HG02588 (cell line): ENCODE results near the gene RGMA.
"Not testable (repeated sequence)": the region's sequence is repeated elsewhere in the genome, so short reads cannot be mapped to it uniquely, and the experiment has no call there.

ENCODE experiments used
- ATAC-seq: cut with Tn5 transposase; IDR thresholded peaks from one replicate; pipeline ENCODE4 v1.9.1; 2021; ENCODE audit warnings: mild to moderate bottlenecking, moderate library complexity; ENCODE audit not compliant: unreplicated experiment

The RGMA gene

DNA sequence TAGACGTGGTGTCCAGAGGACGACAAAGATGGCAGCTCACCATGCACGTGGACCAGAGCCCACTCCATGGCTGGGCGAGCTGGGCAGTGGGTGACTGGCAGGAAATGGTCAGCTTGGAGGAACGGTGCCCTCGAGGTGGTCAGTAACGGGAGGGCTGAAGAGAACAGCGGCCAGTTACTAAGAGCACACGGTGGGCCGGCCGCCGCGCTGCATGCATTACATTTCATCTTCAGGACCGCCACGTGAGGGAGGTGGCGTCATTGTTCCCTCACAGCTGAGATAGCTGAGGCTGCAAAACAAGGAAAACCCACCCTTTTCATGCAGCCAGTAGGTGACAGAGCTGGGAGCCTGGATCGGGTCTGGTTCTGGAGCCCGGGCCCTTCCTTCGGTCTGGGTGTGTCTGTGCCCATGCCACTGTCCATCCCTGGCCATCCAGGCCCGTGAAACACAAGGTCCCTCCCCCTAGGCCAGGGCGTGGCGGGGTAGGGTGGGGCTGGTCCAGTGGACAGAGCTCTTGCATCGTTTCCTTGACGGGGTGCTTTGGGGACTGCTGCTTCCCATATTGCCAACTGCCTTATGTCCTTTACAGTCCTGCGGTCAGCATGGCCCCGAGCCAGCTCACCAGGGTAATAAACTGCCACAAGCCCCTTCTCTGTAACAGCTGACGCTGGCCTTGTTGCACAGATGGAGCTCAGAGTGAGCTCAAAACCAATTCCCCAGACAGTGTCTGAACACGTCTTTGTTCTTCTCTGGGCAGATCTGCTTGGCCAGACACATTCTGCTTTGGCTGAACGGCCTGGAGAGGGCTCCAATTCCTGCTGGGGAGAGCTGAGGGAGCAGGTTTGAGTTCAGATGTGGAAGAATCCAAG, 51.8 kb downstream of the RGMA start:
- ATAC-seq, result no peak

DNA sequence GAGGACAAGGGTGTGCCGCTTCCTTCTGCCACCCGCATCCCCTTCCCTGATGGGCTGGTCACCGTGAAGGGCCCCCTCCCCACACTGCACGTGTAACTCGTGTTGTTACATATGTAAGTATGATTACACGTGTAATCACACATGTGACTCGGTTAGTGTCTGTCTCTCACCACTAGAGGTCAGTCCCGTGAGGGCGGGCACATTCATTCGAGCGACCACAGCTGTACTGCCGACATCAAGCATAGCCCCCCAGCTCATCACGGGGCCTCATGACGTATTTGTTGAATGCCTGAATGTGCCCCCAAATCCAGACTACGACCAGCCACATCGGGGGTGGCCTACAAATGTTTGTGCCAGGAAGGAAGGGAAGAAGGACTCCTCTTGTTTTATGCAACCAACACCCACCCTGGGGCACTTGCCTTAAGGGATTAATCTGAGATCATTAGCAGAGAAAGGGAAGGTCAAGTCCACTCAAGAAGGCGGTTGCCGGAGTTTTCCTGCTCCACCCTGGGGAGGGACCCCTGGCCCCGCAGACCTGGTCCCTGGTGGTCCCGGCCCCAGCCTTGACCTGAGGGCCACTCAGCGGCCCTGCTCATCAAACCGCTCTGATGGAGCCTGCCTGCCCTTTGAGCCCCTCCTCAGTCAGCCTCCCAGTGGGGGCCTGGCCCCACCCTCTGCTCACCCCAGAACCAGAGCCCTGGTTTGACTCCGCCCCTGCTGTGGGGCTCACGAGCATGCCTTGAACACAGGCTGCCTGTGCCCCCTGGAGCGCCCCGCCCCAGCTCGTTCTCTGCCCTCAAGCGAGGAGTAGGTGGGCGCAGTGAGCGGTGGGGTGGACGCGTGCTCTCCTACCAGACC, 52.8 kb downstream of the RGMA start:
- peak; percentile 70 for ATAC-seq

DNA sequence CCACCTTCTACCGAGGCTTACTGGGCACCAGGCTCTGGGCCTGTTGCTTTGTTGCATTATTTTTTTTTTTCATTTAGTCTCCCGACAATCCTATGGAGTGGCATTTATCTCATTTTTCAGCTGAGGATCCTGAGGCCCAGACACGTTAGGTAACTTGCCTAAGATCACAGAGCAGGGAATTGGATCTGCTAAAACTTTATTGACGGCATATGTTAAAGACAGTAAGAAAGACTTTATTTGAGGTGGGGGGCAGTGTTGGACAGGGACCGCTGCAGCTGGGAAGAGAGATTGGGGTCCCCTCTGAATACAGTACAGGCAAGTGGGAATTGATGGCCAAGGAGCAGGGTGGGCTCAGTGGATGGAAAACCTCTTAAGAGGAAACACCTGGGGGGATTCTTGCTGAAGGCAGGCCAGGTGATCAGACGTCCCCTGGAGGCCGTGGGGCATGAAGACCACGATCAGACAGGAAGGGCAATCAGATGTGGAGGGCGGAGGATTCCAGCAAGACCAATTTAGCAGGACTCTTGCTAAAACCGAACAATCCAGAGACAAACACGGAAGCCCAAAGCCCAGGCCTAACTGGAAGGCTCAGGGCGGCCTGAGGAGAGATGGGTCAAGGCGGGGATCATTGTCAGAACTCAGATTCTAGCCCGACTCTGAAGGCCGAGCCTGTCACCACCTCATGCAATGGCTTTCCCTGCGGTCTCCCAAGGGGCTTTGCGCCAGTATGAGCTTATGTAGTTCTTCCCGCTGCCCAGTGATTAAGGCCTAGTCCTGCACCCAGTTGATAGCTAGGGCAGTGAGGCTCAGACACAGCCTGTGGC, 53.7 kb downstream of the RGMA start:
- ATAC-seq, result no peak

DNA sequence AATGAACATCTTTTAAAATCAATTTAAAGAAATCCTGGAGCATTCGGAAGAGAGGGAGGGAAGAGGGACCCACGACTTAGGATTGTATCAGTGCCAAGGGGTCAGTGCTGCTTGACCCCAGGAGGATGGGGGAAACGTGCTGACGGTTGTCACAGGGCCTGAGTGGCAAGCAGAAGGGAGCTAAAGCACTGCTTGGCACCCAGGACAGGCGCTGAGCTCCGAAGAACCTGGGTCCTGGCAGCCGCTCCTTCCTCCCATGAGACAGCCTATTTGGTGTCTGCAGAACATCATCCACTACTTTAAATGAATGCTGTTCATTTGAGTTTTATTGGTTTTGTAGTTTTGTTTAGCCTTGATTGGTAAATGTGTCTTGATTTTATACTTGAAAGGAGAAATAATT, 54.5 kb downstream of the RGMA start:
- no peak for ATAC-seq

DNA sequence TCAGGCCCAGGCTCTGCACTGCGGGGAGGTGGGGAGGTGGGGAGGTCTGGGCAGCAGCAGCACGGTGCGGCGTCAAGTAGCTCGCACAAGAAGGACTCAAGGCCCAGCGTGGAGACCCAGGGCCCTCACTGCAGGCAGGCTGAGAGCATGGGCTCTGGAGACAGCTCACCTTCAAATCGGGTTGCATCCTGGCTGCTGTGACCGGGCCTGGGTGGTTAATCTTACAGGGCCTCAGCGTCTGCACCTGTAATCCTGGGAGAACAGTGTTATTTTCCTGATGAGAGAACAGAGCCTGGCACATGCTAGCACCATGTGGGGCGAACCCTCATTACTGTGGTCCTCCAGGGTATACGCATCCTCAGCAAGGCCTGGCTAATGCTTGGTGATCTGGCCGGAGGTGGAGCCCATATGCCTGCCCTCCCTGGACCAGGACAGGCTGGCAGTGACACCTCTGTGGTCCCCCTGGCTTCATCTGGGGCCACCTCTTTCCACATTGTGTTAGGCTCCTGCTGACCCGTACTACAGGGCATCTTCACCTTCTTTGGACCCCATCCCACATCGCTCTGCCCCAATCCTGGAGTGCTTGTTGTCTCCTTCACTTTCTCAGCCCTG, 55.5 kb downstream of the RGMA start:
- no peak for ATAC-seq

DNA sequence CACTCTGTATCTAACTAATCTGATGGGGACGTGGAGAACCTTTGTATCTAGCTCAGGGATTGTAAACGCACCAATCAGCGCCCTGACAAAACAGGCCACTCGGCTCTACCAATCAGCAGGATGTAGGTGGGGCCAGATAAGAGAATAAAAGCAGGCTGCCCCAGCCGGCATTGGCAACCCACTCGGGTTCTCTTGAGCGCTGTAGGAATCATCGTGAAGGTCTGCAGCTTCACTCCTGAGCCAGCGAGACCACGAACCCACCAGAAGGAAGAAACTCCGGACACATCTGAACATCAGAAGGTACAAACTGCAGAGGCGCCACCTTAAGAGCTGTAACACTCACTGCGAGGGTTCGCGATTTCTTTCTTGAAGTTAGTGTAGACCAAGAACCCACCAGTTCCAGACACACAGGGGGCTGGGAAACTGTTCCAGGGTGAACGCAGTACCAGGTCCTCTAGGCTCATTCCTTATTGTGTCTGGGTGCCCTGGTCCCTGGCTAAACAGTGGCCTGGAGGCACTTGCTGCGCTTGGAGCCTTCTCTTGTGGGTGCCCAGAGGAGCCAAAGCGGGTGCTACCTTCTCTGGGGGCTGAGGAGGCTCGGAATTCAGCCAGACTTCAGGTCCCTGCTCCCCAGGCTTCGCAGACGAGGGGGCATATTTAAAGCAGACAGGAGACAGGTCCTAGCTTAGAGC, 56.4 kb downstream of the RGMA start:
- ATAC-seq, result not testable (repeated sequence)

DNA sequence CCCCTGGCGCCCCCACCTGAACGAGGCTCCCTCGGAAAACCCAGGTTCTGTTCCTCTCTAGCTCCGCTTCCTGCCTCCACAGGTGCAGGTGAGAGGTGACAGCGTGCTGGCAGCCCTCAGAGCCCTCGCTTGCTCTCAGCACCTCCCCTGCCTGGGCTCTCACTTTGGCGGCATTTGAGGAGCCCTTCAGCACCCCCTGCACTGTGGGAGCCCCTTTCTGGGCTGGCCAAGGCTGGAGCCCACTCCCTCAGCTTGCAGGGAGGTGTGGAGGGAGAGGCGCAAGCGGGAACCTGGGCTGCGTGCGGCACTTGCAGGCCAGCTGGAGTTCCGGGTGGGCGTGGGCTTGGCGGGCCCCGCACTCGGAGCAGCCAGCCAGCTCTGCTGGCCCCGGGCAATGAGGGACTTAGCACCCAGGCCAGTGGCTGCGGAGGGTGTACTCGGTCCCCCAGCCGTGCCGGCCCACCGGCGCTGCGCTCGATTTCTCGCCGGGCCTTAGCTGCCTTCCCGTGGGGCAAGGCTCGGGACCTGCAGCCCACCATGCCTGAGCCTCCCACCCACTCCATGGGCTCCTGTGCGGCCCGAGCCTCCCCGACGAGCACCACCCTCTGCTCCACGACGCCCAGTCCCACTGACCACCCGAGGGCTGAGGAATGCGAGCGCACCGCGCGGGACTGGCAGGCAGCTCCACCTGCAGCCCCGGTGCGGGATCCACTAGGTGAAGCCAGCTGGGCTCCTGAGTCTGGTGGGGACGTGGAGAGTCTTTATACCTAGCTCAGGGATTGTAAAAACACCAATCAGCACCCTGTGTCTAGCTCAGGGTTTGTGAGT, 57.2 kb downstream of the RGMA start:
- not testable (repeated sequence) for ATAC-seq

DNA sequence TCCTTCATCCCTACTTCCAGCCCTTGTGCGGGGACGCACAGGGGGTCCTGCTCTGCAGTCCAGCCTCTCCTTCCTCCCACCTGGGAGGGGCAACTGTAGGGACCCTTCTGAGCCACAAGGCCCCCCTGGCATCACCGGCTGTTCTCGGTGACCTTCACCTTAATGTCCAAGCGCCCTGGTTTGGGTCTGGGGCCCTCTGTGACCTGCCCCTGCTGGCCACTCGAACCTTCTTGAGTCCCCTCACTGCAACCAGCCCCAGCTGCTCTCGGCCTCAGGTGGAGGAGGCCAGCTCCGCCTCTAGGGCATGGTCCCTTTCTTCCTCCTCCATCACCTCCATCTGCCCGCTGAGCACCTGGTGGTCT, 57.9 kb downstream of the RGMA start:
- ATAC-seq, result no peak

DNA sequence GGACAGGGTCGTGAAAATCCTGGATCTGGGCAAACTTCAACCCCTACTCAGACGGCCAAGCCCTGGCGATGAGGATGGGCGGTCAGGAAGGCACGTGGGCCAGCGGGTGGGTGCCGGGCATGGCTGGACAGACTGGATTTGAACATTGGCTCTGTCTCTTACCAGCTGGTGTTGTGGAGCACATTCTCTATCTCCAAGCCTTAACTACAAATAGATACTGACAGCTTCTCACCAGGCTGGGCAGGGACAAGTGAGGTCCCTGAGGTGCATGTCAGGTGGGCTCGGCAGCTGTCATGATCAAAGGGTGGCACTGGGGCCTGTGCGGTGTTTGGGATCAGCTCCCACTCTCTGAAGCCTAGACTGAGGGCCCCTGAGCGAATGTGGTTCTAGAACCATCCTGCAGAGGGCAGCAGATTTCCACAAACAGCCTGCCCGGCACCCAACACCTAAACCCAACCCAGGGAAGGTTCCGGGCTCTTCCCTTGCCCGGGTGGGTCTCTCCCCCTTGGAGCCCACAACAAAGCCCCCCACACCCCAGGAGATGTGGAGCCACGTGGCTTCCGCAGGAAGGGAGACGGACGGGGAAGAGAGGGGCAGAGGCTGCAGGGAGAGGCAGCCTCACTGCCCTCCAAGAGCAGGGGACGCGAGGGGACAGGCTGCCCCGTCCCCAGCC, 58.4 kb downstream of the RGMA start:
- ATAC-seq, result peak; percentile 71

DNA sequence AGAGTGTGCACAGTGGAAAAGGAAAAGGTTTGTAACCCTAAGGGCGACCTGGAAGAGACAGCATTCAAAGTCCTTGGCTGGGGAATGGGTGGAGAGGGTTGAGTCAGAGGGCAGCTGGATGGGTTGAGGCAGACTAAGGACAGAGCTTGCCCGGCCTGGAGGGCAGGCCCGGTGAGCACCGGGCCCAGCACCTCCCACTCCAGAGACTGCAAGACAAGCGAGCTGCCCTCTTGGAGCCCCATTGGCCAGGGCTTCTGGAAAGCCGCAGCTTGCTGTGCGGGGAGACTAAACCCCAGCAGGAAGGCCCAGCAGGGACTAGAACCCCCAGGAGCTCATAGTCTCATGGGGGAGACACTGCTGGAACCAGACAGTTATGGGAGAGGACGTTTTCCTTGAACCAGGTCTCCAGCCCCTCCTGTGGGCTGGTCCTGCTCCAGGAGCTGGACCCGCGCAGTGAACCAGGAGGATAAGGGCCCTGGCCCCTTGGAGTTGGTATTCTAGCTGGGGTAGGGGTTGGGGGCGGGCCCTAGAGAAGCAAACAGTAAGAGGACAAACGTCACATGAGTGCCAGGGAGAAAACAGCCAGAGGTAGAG, 59.1 kb downstream of the RGMA start:
- no peak for ATAC-seq

DNA sequence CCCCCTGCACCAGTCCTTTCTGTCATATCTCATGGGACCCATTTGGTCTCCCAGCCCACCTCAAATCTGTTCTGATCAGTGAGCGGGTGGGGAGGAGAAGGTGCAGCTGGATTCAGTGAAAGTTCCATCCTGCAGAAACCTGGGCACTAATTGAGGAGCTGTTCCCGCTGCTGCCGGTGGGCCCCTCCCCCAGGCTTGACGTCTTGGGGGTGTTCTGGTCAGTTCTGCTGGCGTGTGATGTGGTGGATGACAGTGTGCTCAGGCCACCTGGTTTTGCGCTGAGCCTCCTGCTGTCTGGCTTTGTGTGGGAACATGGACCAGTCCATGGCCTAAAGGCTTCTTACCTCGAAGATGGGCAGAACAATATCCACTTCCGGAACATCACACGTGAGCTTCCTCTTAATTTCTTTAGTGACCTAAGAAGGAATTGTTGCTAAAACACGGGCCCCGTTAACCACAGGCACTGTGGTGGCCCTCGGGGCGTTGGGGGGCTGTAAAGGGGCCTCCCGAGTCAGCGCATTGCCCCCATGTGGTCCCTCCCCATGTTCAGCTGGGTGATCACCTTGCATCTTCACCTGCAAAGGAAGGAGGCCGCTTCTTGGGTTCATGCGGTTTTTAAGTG, 59.7 kb downstream of the RGMA start:
- ATAC-seq, result no peak

DNA sequence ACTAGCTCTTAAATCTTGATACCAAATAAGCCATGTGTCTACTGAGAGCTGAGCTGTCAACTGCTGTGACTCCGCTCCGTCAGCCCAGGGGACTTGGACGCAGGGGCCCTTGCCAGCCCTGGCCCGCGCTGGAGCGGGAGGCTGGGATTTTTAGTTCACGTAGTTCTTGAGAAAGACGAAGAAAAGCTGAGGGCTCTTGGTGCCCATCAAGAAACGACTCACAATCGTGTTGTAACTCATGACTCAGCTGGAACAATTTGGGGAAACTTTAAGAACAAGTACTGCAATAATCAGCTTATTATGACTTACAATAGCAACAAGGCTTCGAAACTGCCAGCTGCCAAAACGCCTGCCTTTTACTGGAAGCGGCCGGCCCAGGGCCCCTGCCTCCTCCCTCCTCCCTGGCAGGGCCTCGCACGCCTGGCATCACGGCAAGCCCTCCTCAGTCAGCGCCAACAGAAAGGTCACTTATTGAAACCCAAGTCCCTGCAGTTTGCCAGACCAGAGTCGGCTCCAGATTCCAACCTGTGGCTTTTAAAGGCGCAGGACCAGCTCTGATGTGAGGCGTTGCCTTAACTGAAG, 60.3 kb downstream of the RGMA start:
- ATAC-seq, result no peak

DNA sequence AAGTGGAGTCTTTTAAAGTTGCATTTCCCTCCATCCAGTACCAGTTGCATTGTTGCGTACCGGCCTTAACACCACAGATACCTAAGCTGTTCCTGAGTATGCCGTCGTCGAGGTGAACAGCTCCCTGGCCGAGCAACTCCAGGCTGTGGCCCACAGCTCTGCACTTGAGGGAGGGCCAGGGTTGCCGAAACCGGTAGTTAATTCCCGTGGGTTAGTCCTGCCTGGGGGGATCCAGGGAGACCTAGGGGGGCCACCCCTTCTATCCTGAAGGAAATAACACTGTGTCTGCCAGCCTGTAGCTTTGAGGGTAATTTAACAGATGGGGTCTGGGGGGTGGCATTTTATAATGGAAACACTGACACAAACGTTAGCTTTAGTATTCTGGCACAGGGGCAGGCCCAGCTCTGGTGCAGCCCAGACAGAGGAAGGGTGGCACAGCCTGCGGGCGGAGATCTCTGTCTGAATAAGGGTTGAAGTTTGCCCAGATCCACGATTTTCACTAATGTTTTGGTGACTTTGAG, 60.8 kb downstream of the RGMA start:
- no peak for ATAC-seq

DNA sequence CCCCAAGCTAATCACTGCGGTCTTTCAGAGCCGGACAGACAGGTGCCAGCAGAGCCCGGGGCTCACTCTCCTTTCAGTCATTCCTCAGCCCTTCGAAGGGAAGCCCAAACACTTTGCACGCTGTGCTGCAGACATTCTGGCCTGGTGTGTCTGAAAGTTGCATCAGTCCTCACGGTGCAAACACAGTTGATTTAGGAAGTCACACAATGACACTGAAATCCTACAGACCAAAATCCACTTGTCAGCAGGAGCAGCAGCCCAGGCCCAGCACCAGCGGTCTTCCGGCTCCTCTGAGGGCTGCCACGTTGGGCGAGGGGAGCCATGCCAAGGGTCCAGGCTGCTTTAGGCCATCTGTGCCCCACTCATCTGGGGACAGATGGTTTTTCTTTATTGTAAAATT, 61.6 kb downstream of the RGMA start:
- ATAC-seq, result no peak

DNA sequence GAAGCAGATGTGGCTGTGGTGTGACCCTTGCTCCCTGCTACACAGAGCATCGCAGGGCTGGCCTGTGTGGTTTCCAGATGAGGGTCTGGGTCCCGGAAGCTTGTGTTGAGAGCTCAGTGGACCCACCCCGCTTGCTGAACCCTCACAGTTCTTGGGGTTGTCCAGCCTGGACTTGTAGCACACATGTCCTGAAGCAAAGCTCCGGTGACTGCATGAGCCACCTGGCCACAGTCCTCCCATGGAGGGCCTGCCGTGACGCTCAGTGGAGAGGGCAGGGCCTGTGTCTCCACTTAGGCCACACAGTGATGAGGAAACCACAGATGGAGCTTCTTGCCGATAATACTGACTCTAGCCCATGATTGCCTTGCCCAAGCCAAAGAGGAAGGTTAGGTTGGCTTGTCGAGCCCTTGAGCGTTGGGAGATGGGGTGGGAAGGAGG, 62.6 kb downstream of the RGMA start:
- ATAC-seq, result no peak

DNA sequence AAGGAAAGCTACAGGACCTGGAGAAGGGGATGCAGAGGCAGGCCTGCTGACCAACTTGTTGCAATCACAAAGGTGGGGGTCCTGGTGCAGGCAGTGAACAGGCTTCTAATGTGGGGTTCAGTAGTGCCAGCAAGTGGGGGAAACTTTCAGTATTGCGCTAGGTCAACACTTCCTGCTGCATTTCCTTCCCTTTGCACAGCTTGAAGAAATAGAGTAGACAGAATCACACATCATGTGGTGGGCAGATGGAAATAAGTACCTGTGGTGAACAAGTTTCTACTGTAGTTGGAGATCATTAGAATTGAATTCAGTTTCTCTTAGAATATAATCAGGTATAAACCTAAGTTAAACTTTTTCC, 63.4 kb downstream of the RGMA start:
- ATAC-seq, result no peak
